WTC11 (cell line): ENCODE measurements around the gene FOXL2. TPM values are rescaled to one million over a fixed set of nuclear protein-coding genes. Genes with fewer than 3 reads are reported as not detected.

ENCODE experiments used
- ATAC-seq: fragments of 200-7000 bp; cut with Tn5 transposase; 2 replicates; pipeline ENCODE4 v1.10.0; 2021; ENCODE audit warnings: mild to moderate bottlenecking, moderate library complexity
- CTCF ChIA-PET: fragments of 300-600 bp; sonication (Branson Sonifier 250); formaldehyde crosslinking; loops from one replicate; lab custom pipeline; 2021; ENCODE audit warnings: antibody characterized with exemption; lab: Charles Lee
- POLR2A ChIA-PET: fragments of 350-600 bp; sonication (Branson Sonifier 250); formaldehyde crosslinking; loops from one replicate; lab custom pipeline; 2021; ENCODE audit warnings: antibody characterized with exemption; lab: Charles Lee
- DNase-seq: peaks from one replicate; pipeline ENCODE4 v3.0.0; 2021; ENCODE audit warnings: low spot score
- H3K27ac Mint-ChIP-seq: 2 replicates; pipeline ENCODE4 v1.8.0; 2021; ENCODE audit warnings: mixed read lengths
- H3K27me3 Mint-ChIP-seq: 2 replicates; pipeline ENCODE4 v1.8.0; 2021; ENCODE audit warnings: low read depth, mild to moderate bottlenecking, moderate library complexity, mixed read lengths
- H3K36me3 Mint-ChIP-seq: 2 replicates; pipeline ENCODE4 v1.8.0; 2021; ENCODE audit warnings: mixed read lengths
- H3K4me1 Mint-ChIP-seq: 2 replicates; pipeline ENCODE4 v1.8.0; 2022; ENCODE audit warnings: mixed read lengths
- H3K4me3 Mint-ChIP-seq: 2 replicates; pipeline ENCODE4 v1.8.0; 2021; ENCODE audit warnings: mild to moderate bottlenecking, moderate library complexity, mixed read lengths
- H3K9me3 Mint-ChIP-seq: 2 replicates; pipeline ENCODE4 v1.8.0; 2021; ENCODE audit warnings: mixed read lengths
- CREB1 ChIP-seq: sonication (generic); formaldehyde crosslinking; IDR thresholded peaks from 2 replicates; pipeline ENCODE4 v1.8.0; 2023; ENCODE audit warnings: mild to moderate bottlenecking, missing genetic modification reagents
- FOXK1 ChIP-seq: sonication (generic); formaldehyde crosslinking; IDR thresholded peaks from 2 replicates; pipeline ENCODE4 v1.8.0; 2022; ENCODE audit warnings: mild to moderate bottlenecking, moderate library complexity, missing genetic modification reagents
- FOXP1 ChIP-seq: sonication (generic); formaldehyde crosslinking; IDR thresholded peaks from 2 replicates; pipeline ENCODE4 v1.8.0; 2022; ENCODE audit warnings: missing genetic modification reagents, mild to moderate bottlenecking, moderate library complexity, borderline replicate concordance
- HMGA2 ChIP-seq: fragments of 250-450 bp; sonication (Bioruptor Pico); IDR thresholded peaks from 2 replicates; pipeline ENCODE4 v1.4.0; 2021; ENCODE audit warnings: mild to moderate bottlenecking, moderate library complexity
- JAZF1 ChIP-seq: fragments of 250-450 bp; sonication (Bioruptor Pico); IDR thresholded peaks from 2 replicates; pipeline ENCODE4 v1.9.0; 2021; ENCODE audit warnings: moderate library complexity, mild to moderate bottlenecking, inconsistent platforms
- MYBL2 ChIP-seq: sonication (generic); formaldehyde crosslinking; IDR thresholded peaks from 2 replicates; pipeline ENCODE4 v1.8.1; 2023; ENCODE audit warnings: mild to moderate bottlenecking, moderate library complexity, missing genetic modification reagents
- NR2C2 ChIP-seq: sonication (generic); formaldehyde crosslinking; IDR thresholded peaks from 2 replicates; pipeline ENCODE4 v1.8.0; 2022; ENCODE audit warnings: mild to moderate bottlenecking, missing genetic modification reagents
- SMAD4 ChIP-seq: sonication (generic); formaldehyde crosslinking; IDR thresholded peaks from 2 replicates; pipeline ENCODE4 v1.8.0; 2022; ENCODE audit warnings: mild to moderate bottlenecking, missing genetic modification reagents
- SOX15 ChIP-seq: fragments of 250-450 bp; sonication (Bioruptor Pico); IDR thresholded peaks from 2 replicates; pipeline ENCODE4 v1.9.0; 2021; ENCODE audit warnings: mild to moderate bottlenecking
- SP1 ChIP-seq: sonication (generic); formaldehyde crosslinking; conservative IDR thresholded peaks from 2 replicates; pipeline ENCODE4 v1.8.1; 2022; ENCODE audit warnings: missing genetic modification reagents
- TCF7 ChIP-seq: sonication (generic); formaldehyde crosslinking; IDR thresholded peaks from 2 replicates; pipeline ENCODE4 v1.8.0; 2022; ENCODE audit warnings: mild to moderate bottlenecking, low read depth, missing genetic modification reagents, moderate library complexity
- ZNF396 ChIP-seq: fragments of 250-450 bp; sonication (Bioruptor Pico); IDR thresholded peaks from 2 replicates; pipeline ENCODE4 v1.8.0; 2021; ENCODE audit warnings: mild to moderate bottlenecking, moderate library complexity, borderline replicate concordance
- total RNA-seq: library from RNA; stranded (reverse); gene quantifications from 3 replicates; pipeline ENCODE4 v1.2.3, GENCODE V29; 2021
- TF ChIP-seq, protein P1 (sequence below): sonication (generic); formaldehyde crosslinking; IDR thresholded peaks from 2 replicates; pipeline ENCODE4 v1.8.0; 2023; ENCODE audit warnings: missing genetic modification reagents
- TF ChIP-seq, protein P2 (sequence below): sonication (generic); formaldehyde crosslinking; IDR thresholded peaks from 2 replicates; pipeline ENCODE4 v1.8.0; 2022; ENCODE audit warnings: mild to moderate bottlenecking, missing genetic modification reagents
- TF ChIP-seq, protein P3 (sequence below): sonication (generic); formaldehyde crosslinking; conservative IDR thresholded peaks from 2 replicates; pipeline ENCODE4 v1.8.1; 2023; ENCODE audit warnings: mild to moderate bottlenecking, low read depth, missing genetic modification reagents, moderate library complexity
- TF ChIP-seq, protein P4 (sequence below): sonication (generic); formaldehyde crosslinking; IDR thresholded peaks from 2 replicates; pipeline ENCODE4 v1.8.0; 2022; ENCODE audit warnings: mild to moderate bottlenecking, missing genetic modification reagents
- TF ChIP-seq, protein P5 (sequence below): sonication (generic); formaldehyde crosslinking; IDR thresholded peaks from 2 replicates; pipeline ENCODE4 v1.8.1; 2023; ENCODE audit warnings: mild to moderate bottlenecking, moderate library complexity, missing genetic modification reagents
- TF ChIP-seq, protein P6 (sequence below): fragments of 250-450 bp; sonication (Bioruptor Pico); IDR thresholded peaks from 2 replicates; pipeline ENCODE4 v1.8.0; 2021; ENCODE audit warnings: mild to moderate bottlenecking

FOXL2 gene
- total RNA-seq, 1 experiment from 2014 or later = 1.4 TPM

DNA sequence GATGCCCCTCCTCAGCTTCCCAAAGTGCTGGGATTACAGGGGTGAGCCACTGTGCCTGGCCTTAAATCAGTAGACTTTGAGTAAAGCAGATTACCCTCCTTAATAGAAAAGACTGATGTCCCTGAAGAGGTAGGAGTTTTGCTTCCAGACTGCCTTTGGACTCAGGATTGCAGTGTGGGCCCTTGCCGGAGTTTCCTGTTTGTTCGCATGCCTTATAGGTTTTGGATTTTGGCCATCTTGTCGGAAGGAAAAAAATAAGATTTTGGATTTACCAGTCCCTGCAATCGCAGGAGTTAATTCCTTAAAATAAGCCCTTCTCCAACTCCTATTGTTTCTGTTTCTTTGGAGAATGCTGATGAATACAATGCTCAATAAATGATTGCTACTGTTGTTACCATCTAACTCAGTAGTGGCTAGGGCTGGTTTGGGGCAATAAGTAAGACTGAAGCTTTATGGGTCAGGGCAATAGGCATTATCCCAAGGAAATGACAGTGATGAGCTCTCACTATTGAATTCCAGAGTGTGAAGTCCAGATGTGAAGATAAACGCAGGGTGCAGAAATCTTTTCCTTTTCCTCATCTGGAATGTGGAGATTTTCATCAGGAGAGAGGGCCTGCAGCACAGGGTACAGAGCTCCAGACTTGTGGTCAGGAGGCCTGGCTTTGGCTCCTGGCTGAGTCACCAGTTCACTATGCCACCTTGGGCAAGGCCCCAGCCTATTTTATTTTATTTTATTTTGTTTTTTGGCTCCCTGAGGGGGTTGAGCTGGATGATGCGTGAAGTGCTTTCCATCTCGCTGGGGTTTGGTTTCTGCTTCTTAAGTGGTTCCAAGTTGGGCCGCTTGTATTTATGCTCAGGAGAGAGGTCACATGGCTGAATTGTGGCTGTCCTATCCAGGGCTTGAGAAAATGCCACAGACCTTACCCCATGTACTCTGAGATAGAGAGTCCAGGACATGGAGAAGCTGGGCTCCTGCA lies 25.3 kb downstream of the FOXL2 start:
- Mint-ChIP-seq H3K36me3 (no peaks in the 10 kb centered on the region), H3K9me3 (no peaks in the 10 kb centered on the region), H3K27me3 (peaks cover 4% of the 10 kb centered on the region), H3K27ac (no peak overlapping the region), H3K4me1 (no peaks in the 10 kb centered on the region), H3K4me3 (no peak overlapping the region)
- DNase-seq (no peak), ATAC-seq (no peak)
- POLR2A ChIA-PET = interaction anchor here (0.6 kb wide), 1 partner anchor 186 kb away, joined by 3 read pairs; no protein-coding TSS in a partner anchor
- CTCF ChIA-PET = interaction anchor here (0.7 to 5.9 kb wide), 7 partner anchors 13 to 443 kb away, joined by 3 to 138 read pairs (median 20); partner anchors contain the start of gene CEP70
- TF ChIP-seq, protein P1, sequence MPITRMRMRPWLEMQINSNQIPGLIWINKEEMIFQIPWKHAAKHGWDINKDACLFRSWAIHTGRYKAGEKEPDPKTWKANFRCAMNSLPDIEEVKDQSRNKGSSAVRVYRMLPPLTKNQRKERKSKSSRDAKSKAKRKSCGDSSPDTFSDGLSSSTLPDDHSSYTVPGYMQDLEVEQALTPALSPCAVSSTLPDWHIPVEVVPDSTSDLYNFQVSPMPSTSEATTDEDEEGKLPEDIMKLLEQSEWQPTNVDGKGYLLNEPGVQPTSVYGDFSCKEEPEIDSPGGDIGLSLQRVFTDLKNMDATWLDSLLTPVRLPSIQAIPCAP (CRISPR knock-in tag) = no peak
- no peak for TF ChIP-seq NR2C2 (CRISPR knock-in tag)
- TF ChIP-seq CREB1 = no peak
- no peak for TF ChIP-seq TCF7 (CRISPR knock-in tag)
- TF ChIP-seq, protein P2, sequence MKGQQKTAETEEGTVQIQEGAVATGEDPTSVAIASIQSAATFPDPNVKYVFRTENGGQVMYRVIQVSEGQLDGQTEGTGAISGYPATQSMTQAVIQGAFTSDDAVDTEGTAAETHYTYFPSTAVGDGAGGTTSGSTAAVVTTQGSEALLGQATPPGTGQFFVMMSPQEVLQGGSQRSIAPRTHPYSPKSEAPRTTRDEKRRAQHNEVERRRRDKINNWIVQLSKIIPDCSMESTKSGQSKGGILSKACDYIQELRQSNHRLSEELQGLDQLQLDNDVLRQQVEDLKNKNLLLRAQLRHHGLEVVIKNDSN = no peak
- TF ChIP-seq, protein P3, sequence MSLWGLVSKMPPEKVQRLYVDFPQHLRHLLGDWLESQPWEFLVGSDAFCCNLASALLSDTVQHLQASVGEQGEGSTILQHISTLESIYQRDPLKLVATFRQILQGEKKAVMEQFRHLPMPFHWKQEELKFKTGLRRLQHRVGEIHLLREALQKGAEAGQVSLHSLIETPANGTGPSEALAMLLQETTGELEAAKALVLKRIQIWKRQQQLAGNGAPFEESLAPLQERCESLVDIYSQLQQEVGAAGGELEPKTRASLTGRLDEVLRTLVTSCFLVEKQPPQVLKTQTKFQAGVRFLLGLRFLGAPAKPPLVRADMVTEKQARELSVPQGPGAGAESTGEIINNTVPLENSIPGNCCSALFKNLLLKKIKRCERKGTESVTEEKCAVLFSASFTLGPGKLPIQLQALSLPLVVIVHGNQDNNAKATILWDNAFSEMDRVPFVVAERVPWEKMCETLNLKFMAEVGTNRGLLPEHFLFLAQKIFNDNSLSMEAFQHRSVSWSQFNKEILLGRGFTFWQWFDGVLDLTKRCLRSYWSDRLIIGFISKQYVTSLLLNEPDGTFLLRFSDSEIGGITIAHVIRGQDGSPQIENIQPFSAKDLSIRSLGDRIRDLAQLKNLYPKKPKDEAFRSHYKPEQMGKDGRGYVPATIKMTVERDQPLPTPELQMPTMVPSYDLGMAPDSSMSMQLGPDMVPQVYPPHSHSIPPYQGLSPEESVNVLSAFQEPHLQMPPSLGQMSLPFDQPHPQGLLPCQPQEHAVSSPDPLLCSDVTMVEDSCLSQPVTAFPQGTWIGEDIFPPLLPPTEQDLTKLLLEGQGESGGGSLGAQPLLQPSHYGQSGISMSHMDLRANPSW (CRISPR knock-in tag) = no peak
- no peak for TF ChIP-seq SP1 (CRISPR knock-in tag)
- TF ChIP-seq, protein P4, sequence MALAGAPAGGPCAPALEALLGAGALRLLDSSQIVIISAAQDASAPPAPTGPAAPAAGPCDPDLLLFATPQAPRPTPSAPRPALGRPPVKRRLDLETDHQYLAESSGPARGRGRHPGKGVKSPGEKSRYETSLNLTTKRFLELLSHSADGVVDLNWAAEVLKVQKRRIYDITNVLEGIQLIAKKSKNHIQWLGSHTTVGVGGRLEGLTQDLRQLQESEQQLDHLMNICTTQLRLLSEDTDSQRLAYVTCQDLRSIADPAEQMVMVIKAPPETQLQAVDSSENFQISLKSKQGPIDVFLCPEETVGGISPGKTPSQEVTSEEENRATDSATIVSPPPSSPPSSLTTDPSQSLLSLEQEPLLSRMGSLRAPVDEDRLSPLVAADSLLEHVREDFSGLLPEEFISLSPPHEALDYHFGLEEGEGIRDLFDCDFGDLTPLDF (CRISPR knock-in tag) = no peak
- no peak for TF ChIP-seq JAZF1 (CRISPR knock-in tag)
- TF ChIP-seq, protein P5, sequence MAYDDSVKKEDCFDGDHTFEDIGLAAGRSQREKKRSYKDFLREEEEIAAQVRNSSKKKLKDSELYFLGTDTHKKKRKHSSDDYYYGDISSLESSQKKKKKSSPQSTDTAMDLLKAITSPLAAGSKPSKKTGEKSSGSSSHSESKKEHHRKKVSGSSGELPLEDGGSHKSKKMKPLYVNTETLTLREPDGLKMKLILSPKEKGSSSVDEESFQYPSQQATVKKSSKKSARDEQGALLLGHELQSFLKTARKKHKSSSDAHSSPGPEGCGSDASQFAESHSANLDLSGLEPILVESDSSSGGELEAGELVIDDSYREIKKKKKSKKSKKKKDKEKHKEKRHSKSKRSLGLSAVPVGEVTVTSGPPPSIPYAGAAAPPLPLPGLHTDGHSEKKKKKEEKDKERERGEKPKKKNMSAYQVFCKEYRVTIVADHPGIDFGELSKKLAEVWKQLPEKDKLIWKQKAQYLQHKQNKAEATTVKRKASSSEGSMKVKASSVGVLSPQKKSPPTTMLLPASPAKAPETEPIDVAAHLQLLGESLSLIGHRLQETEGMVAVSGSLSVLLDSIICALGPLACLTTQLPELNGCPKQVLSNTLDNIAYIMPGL (CRISPR knock-in tag) = no peak
- no peak for TF ChIP-seq FOXK1 (CRISPR knock-in tag)
- TF ChIP-seq HMGA2 (CRISPR knock-in tag) = no peak
- TF ChIP-seq, protein P6, sequence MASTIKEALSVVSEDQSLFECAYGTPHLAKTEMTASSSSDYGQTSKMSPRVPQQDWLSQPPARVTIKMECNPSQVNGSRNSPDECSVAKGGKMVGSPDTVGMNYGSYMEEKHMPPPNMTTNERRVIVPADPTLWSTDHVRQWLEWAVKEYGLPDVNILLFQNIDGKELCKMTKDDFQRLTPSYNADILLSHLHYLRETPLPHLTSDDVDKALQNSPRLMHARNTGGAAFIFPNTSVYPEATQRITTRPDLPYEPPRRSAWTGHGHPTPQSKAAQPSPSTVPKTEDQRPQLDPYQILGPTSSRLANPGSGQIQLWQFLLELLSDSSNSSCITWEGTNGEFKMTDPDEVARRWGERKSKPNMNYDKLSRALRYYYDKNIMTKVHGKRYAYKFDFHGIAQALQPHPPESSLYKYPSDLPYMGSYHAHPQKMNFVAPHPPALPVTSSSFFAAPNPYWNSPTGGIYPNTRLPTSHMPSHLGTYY = no peak
- TF ChIP-seq MYBL2 (CRISPR knock-in tag) = no peak
- no peak for TF ChIP-seq FOXP1 (CRISPR knock-in tag)
- TF ChIP-seq ZNF396 (CRISPR knock-in tag) = no peak
- TF ChIP-seq SMAD4 (CRISPR knock-in tag) = no peak
- TF ChIP-seq SOX15 (CRISPR knock-in tag) = no peak
